Measurements from ENCODE around the gene TMC8.
A peak's percentile ranks its signal among the peaks of the same experiment; 100 is the strongest.
"Not testable (repeated sequence)": the region's sequence is repeated elsewhere in the genome, so short reads cannot be mapped to it uniquely, and the experiment has no call there.

TMC8 gene

DNA sequence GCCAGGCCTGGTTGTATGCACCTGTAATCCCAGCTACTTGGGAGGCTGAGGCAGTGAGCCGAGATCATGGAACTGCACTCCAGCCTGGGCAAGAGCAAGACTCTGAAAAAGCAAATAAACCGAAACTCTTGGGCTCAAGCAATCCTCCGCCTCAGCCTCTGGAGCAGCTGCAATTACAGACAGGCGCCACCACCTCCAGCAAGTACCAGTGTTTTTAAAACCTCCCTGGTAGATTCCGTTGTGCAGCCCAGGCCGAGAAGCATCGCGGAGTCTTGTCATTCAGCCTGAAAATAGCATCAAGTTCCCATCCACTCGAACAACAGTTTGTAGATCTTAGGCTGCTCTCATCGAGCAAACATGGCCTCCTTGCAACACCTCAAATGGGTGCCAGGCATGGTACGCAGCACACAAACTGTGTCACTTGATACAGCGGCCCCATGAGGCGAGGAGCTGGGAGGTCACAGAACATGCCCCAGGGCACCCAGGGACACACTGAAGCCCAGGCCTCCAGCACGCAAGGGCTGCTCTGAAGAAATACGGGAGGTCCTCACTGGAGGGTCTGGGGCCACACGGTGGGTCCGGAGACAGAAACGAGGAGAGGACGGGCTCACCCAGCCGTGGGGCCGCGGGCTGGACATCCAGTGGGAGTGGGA lies 20.1 kb upstream of the TMC8 start:
- no peak for DNase-seq (ENCODE audit: low spot score)

DNA sequence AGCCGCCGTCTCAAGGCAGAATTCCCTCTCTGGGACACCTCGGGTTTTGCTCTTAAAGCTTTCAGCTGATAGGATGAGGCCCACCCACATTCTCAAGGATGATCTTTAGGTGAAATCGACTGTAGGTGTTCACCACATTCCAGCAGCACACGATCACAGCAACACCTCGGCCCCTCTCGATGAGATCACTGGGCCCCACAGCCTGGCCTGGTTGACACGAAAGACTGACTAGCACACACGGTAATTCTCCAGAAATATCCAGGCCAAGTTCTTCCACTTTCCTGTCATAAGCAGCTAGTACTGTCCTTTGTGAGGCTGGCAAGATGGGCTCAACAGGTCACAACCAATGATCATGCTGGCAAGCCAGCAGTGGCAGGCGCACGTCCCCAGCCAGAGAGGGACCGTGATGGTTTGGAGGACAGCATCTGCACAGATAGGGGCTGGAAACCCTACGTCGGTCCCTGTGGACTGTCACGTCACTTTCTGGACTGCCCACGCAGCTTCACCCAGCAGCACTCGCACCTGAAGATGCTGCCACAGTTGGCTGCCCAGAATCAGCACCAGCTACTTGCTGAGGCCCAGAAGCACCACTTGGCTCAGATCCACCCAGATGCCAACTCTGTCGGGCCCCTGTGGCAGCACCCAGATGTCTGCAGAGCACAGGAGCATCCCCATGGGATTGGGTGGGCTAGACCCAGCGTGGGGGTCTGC lies 19.4 kb upstream of the TMC8 start:
- DNase-seq (ENCODE audit: low spot score) = no peak

DNA sequence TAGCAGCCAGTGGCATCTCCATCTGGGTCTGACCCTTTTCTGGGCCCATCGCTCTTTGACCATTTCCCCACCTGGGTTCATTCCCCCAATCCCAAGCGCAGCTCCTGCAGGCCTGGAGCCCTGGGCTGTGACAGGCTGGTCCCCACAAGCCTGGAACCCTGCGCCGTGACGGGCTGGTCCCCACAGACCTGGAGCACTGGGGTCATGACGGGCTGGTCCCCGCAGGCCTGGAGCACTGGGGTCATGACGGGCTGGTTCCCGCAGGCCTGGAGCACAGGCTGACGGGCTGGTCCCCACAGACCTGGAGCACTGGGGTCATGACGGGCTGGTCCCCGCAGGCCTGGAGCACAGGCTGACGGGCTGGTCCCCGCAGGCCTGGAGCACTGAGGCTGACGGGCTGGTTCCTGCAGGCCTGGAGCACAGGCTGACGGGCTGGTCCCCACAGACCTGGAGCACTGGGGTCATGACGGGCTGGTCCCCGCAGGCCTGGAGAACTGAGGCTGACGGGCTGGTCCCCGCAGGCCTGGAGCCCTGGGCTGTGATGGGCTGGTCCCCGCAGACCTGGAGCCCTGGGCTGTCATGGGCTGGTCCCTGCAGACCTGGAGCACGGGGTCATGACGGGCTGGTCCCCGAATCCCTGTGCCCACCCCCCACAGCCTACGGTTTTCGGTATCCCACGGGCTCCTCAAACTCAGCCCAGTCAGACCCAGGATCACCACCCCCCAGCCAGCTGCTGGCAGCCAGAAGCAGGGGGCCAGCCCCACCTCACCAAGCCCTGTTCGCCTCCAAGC lies 18.6 kb upstream of the TMC8 start:
- DNase-seq (ENCODE audit: low spot score) = no peak

DNA sequence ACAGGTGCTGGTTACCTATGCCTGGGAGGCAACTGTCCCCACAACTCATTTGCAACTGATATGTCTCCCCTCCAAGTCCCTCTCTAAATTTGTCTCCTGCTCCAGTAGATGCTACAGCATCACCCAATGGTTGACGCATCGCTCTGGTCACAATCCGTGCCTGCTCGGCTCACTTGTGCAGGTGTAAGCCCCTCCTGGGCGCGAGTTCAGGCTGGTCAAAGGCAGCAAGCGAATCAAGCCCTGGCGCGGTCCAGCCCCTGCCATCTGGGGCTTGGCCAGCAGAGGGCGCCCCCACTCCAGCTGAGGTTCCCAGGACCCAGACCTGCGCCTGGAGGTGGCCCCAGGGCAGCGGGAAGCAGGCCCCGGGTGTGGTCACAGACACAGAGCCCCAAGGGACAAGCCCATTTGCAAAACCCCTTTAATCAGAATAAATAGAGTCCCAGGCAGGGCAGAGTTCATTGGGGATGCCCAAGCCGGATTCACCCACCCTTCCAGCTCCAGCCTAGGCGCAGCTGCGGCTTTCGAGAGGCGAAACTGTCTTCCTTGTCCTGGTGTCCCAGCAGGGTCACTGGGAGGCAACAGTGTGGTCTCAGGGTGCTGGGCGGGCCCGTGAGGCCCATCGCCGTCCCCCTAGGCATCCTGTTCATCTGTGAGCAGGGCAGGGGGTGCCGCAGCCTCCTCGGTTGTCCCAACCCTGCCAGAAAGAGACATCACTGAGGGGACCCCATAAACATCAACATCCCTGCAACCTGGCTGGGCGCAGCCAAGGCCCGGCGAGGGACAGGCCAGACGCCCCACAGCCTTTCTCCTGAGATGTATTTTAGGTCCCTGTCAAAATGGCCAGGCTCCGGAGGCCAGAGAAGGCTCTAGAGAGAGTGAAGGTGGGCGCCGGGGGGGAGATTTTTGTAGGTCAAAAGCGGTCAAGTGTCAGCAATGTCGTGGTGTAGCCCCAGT lies 17.8 kb upstream of the TMC8 start:
- DNase-seq (ENCODE audit: low spot score) = peak; percentile 93

DNA sequence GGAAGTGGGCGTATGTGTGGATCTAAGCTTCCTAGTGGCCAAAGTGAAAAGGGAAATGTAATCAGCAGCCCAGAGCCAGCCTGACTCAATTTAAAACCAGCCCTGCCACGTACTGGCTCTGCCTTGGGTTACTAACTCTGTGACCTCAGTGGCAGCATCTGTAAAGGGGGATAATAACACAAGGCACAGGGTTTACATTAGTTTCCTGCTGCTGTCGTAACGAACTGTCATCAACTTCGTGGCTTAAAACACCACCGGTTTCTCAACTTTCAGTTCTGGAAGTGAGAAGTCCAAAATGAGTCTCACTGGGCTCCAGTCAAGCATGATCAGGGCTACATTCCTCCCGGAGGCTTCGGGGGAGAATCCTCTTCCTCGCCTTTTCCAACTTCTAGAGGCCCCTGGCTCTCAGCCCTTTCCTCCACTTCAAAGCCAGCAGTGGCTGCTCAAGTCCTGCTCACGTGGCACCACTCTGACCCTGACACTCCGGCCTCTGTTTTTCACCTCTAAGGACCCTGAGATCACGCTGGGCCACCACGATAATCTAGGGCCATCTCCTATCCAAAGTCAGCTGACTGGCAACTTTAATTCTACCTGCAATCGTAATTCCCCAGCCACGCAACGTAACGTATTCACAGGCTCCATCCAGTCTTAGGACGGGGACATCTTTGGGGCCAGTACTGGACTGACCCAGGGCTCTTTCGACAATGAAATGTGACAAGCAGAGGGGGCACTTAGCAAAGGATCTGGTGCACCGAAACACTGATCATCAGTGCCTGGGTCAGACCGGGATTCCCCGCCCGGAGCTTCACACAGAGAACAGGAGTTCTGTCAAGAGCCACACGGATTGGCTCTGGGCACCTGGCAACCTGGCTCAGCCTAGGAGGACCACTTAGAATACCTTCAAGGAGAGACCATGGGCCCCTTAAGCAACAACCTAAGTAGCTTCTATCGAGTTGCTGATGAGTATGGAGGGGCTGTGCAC lies 16.5 kb upstream of the TMC8 start:
- DNase-seq (ENCODE audit: low spot score) = no peak

DNA sequence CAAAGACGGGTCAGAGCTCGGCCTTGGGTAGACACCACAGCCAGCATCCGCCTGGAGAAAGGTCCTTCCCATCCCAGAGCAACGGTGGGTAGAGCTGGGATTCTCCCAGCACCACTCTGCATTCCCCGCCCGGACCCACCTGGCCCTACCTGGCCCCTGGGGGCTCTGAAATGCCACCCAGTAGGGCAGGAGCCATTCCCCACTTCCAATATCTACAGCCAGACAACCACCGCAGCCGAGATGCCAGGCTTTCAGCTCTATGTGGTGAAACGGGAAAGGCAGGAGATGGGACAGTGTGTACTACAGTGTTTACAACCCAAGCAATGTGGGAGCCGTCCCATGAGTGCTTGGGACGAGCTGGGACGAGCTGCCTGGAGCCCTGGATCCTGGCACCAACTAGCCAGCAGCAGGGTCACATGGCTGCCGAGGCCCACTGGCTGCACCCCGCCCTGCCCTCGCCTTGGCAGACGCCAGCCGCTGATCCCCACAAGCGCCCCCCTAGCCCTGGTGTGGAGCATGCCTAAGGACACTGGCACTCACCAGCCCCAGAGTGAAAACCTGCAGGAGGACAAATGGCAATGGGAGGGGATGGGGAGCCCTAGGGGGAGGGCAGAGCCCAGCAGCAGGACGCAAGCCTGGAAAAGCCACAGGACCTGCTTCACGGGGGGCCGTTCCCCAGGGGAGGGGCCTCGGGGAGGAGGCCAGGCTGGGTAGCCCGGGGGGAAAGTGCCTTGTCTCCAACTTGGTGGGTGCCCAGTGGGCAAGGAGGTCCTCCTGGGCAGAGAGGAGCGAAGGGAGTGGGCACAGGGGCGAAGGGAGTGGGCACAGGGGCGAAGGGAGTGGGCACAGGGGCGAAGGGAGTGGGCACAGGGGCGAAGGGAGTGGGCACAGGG lies 15.5 kb upstream of the TMC8 start:
- DNase-seq (ENCODE audit: low spot score) = no peak

DNA sequence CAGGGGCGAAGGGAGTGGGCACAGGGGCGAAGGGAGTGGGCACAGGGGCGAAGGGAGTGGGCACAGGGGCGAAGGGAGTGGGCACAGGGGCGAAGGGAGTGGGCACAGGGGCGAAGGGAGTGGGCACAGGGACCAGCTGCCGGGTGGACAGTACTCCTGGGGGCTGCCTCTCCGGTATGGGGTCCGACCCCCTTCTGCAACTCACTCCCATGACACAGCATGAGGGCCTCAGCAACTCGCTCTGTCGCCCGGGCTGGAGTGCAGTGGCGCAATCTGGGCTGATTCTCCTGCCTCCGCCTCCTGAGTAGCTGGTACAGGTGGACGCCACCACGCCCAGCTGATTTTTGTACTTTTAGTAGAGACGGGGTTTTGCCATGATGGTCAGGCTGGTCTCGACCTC lies 14.8 kb upstream of the TMC8 start:
- not testable (repeated sequence) for DNase-seq (ENCODE audit: low spot score)

DNA sequence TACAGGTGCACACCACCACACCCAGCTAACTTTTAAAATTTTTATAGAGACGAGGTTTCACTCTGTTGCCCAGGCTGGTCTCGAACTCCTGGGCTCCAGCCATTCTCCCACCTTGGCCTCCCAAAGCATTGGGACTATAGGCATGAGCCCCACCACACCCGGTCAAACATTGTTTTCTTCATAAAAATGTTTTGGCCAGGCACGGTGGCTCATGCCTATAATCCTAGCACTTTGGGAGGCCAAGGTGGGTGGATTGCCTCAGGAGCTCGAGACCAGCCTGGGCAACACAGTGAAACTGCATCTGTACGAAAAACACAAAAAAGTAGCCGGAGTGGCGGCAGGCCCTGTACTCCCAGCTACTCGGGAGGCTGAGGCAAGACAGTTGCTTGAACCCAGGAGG lies 14.2 kb upstream of the TMC8 start:
- no peak for DNase-seq (ENCODE audit: low spot score)

DNA sequence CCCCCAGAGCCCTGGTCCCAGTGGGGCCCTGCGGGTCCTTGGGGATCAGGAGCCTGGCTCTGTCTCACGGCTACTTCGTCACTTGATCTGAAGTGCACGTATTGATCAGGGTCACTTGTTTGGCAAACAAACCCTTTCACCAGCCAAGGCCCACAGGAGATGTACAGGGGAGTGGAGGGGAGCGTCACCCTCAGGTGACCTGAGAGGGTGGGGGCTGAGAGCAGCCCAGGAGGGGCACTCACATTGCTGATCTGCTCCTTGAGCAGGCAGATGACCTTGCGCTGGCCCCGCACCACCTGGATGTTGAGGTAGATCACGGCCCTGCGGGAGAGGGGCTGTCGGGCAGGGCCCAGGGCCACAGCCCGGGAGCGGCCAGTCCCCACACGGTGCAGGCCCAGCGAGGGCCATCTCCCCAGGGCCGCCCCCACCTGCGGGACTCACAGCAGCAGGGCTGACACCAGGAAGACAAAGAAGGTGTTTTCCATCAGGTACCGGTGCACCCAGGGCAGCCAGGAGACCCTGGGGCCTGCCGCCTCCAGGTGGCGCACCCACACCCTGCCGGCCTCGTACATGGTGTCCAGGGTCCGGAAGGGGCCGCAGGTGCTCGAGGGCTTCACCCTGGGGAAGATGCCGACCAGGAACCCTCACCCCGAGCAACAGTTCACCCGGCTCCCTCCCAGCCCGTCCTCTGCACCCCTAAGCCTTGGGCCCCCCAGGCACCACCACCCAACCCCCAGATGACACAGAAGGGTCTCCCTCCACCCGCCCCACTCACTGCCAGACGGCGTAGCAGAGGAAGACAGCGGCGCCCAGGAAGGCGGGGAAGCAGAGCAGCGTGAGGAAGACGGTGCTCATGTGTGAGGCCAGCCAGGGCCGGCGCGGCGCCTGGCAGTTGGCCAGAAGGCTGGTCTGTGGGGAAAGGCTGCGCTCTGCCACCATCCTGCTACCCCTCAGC lies 13.3 kb upstream of the TMC8 start:
- no peak for DNase-seq (ENCODE audit: low spot score)

DNA sequence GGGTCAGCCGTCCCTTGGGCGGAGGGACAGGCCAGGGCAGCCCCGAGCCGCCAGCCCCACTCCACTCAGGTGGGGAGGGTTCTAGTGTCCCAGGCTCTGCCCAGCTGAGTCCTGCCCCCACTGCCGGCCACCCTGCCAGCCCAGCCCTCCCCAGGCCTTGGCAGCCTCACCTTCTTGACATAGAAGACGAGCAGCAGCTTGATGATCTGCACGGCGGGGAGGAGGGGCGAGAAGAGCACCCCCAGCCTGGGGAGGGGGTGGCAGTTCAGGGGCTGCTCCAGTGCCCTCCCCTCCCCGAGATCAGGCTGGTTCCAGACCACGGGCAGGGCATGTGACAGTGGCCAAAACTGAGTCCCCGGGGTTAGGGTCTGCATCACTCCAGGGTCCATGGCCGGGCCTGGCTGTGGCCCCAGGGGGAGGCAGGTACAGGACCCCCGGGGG lies 11.8 kb upstream of the TMC8 start:
- DNase-seq (ENCODE audit: low spot score) = no peak

DNA sequence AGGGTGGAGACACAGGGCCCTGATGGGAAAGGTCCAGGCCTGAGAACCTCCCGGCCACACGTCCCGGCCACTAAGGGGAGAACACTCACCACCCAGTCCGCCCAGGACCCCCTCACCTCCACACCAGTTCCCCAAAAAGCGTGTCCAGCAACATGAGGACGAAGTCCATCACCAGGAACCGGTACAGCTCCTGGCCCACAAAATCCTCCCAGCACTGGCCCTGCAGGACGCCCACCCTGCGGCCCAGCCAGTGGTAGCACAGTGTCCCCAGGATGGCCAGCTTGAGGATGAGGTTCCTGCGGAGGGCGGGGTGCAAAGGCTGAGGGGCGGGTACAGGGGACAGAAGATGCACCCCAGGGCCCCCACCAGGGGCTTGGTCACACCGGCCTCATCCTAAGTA lies 10.0 kb upstream of the TMC8 start:
- DNase-seq (ENCODE audit: low spot score) = no peak

DNA sequence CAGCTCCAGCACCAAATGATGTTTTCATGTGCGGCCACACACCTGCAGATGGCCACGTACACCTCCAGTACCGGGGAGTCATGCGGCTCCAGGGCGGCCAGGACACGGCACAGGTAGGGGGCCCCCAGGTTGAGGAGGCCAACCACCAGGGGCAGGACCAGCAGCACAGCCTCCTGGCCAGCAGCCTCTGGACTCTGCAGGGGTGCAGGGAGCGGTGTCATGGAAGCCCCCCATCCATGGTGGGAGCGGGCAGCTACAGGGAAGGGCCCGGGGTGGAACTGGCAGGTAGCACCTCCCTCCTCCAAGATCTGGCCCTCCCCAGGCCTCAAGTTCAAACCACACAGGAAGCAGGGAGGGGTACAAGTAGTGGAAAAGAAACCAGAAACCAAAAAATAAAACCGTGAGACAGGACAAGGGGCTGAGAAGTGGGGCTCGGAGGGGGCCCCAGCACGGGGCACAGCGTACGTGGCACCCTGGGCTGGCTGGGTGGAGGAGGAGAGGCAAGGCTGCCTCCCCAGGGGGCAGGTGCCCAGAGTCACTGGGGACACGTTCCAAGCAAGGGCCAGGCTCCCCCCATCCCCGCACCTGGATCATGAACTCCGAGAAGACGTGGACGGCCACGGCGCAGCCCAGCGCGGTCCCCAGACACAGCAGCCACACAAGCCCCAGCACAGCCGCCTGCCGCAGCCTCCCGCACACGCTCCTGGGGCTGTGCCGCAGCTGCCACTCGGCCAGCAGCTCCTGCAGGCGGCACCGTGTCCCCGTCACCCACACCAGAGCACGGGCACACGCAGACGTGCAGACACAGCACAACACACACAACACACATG lies 9.4 kb upstream of the TMC8 start:
- DNase-seq (ENCODE audit: low spot score) = no peak

DNA sequence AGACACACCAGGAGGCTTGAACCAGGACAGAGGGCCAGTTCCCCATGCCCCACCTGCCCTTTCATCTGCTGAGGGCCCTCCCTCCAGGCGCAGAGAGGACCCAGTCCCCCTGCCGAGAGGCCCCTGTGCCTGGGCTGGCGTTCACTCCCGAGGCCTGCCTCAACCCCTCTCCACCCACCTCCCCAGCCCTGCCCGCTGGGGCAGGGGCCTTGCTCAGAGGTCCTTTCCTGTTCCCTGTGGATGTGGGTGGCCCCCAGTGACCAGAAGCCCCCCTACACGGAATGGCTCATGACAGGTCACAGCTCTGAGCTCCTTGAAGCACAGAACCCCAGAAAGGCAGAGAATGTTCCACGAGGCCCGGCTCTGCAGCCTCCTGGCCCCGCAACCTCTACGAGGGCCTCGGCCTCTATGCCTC lies 8.8 kb upstream of the TMC8 start:
- DNase-seq (ENCODE audit: low spot score) = no peak

DNA sequence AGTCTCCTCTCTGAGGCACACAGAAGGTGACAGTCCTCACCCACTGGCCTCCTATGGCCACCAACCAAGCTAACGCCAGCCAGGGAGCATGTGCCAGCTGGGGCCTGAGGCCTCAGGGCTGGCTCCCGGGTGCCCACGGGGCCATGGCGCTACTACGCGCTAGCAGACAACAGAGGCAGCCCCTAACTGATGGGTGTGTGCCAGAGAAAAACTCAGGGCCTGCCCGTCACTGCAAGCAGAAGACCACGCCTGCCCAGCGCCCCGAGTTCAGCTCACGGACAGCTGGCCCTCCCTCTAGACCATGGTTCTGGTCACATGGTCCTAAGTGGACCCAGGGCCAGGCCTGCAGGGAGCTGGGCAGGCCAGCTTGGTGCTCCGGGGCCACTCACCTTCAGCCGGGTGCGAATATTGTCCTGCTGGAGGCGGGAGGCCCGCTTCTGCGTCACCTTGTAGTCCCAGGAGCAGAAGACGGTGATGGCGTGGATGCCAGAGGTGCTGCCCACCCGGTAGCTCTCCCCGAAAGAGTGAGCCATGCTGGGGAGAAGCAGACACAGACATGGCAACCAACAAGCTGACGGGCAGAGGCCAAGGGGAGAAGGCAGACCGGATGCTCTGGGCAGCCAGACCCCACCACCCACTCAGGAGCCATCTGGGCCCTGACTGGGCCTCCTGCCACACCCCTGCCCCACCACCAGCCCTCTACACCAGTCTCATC lies 8.2 kb upstream of the TMC8 start:
- no peak for DNase-seq (ENCODE audit: low spot score)

DNA sequence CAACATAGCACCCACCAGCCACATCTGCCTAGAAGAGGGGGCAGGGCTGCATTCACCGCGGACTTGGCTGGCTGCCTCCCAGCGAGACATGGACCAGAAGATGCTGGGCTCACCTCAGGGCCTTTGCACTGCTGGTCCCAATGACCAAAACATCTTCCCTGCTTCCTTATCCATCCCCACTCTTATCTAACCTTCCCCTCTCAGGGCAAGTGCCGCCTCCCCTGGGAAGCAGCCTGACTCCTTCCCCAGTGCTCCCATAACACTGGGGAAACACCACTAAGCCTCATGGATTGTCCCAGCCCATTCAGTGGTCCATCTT lies 7.7 kb upstream of the TMC8 start:
- DNase-seq (ENCODE audit: low spot score) = no peak

DNA sequence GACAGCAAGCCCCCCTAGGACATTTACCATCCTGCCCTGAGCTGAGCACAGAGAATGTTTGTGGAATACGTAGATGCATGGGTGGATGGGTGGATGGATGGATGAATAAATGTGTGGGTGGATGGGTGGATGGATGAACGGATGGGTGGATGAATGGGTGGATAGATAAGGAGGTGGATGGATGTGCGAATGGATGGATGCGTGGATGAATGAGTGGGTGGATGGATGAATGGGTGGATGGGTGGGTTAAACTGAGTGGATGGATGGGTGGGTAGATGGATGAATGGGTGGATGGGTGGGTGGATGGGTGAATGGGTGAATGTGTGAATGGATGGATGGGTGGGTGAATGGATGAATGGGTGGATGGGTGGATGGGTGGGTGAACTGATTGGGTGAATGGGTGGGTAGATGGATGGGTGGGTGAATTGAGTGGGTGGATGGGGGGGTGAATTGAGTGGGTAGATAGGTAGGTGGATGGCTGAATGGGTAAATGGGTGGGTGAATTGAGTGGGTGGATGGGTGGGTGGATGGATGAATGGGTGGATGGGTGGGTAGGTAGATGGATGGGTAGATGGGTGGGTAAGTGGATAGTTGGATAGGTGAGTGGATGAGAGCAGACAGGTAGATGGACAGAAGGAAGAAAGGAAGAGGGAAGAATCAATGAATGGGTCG lies 7.2 kb upstream of the TMC8 start:
- DNase-seq (ENCODE audit: low spot score) = no peak

All from AG08396 (cell line).